HG03175 (cell line): Measurements from ENCODE around the gene BSCL2.
"Not testable (repeated sequence)": the region's sequence is repeated elsewhere in the genome, so short reads cannot be mapped to it uniquely, and the experiment has no call there.

Experiments
- ATAC-seq: cut with Tn5 transposase; IDR thresholded peaks from one replicate; pipeline ENCODE4 v1.9.1; 2021; ENCODE audit warnings: mild to moderate bottlenecking, moderate library complexity; ENCODE audit not compliant: unreplicated experiment

BSCL2 gene

GRCh38 chr11:62707277-62707861 is at the start of gene BSCL2, which contains the start of gene GNG3:
Gene BSCL2, minus strand, starts transcription at chr11:62707424. Its CDS starts 229 bp downstream, at chr11:62707195.
Gene GNG3, plus strand, starts transcription at chr11:62707676. Its CDS starts 620 bp downstream, at chr11:62708296.
- no peak for ATAC-seq

DNA sequence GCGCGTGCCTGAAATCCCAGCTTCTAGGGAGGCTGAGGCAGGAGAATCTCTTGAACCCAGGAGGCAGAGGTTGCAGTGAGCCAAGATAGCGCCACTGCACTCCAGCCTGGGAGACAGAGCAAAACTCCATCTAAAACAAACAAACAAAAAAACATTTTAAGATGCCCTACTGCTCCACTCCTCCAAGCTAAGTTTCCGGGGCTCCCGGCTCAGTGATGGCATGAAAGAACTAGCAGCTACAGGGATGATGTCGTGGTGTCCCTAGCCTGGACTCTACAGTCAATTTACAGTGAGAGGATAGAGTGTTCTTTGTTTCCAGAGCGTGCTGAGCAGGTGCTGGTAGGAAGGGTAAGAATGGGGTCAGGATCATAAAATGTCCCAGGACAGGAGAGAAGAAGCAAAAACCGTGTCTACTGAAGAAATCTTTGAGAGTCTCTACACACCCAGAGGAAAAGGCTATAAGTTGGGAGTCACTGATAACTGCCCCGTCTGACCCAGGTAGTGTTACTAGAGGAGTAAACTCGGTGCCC is 47.9 kb upstream of the BSCL2 start:
- ATAC-seq = no peak

DNA sequence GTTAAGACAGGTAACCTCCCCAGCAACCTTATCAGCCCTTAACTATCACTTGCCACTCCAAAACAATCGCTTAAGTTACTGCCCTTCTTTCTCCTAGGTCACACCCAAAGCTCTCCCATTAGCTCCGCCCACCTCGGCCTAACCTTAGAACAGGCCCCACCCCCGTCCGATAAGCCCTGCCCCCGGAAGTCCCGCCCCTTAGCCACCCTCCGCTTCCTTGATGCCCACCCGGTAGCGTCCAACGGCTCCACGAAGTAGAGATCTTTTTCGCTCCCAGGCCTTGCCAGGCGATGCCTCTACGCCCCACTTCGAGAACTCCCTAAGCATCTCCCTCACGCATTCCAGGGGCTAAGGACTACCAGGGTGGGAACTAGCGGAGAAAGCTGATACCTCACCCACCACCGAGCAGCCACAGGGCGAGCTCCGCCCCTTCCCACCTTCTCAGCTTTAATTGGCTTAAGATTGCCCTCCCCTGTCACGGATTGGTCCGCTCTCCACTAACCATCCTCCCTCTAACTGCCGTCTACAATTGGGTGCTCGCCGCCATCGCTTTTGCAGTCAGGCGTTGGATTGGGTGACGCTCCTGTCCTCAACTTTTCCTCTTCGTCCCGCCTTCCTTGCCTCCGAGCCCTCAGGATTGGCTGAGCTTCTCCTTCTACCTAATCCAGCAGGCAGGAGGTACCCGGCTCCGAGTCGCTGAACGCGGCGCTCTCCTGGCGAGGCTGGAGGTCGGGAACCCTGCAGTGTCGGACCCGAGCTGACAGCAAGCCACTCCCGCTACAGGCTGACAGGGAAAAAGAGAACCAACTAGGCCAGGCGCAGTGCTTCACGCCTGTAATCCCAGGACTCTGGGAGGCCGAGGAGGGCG is 46.7 kb upstream of the BSCL2 start, which contains the start of gene ZBTB3:
ZBTB3 (minus strand) TSS at position 425 of the 868 bp plus-strand sequence. CDS start 496 bp downstream, outside the sequence.
- peak; percentile 94 for ATAC-seq

DNA sequence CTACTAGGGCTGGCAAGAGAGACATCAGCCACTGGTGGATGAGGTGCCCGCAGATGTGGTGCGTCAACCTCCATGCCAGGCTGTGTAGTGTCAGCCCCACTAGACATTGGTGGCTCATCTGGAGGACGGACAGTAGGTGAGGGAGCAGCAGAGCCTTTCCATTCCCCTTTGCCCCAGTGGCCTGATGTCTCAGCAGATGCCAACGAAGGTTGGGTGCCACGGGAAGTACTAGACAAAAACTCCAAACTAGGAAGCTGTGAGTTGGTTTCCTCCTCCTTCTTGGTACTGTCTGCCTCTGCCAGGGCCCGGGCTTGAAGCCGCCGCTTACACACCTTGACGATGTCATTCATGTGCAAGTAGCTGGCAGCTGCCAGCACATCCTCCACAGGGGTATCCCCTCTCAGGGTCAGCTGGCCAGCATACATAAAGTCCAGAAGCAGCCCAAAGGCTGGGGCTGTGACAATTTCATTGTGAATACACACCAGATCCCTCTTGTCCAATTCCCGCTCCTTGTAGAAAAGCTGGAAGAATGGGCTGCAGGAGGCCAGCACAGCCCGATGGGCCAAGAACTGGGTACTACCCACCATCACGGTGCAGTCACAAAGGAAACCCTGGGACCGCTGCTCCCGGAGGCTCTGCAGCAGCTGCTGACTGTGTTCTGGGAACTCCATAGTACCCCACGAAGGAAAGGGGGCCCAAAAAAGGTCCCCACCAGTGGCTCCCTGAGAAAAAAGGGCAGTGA is 45.9 kb upstream of the BSCL2 start:
- ATAC-seq = no peak

DNA sequence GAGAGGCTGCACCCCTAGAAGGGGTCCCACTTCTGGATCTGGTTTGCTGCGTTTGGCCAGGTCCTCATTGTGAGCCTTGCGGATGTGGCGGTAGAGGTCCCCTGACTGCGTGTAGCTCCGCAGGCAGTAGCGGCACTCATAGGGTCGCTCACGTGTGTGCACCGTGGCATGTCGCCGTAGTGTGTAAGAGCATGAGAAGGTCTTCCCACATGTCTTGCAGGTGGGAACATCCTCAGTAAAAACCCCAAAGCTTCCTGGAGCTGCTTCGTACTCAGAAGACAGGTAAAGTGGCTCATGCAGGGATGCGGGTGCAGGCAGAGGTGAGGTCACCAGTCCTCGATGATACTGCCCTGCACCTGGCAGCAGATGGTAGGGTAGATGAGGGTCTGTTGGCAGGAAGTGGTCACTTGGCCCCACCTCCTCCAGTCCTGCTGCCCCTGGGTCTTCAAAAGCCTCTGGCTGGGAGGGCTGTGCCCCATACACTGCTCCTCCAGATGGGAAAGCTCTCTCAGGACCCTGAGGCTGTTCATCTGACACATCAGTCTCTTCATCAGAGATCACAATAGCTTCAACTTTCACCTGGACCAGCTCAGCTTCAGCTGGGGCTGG is 45.1 kb upstream of the BSCL2 start:
- no peak for ATAC-seq

GRCh38 chr11:62749931-62750330 is 42.7 kb upstream of the BSCL2 start:
- ATAC-seq = not testable (repeated sequence)

DNA sequence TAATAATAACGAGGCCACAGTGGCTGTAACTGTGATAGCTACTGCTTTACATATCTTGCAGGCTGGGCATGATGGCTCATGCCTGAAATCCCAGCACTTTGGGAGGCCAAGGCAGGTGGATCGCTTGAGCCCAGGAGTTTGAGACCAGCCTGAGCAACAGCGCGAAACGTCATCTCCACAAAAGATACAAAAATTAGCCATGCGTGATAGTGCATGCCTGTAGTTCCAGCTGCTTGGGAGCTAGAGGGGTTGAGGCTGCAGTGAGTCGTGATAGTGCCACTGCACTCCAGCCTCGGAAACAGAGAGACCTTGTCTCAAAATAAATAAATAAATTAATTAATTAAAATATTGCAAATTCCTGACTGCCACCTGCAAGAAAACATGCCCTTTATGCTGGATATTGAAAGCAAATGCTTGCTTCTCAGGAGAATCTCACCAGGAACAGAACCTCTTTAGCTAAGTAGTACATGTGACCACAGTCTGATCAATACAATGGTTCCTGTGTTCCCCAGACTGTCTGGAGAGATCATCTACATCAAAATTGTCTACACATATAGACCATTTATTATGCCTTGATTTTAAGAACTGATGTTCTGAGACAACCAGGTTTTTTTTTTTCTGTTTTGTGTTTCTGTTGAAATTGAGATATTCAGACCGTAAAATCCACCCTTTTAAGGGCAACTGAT is 40.4 kb upstream of the BSCL2 start:
- ATAC-seq = no peak

DNA sequence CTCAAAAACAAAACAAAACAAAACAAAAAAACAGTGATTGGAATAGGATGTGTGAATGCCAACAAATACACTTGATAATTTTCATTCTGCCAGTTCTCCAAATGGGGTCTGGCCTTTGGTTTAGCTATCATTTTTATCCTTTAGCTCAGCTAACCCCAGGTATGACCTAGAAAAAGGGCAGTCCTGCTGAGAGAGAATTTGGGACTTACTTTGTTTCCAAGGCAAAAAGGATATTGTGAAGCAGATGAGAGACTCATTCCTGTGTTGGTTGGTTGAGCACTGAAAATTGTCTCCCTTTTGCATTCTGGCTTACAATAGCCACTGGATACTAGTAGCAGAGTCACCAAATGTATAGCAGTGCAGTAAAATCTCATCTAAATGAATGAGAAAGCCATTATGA is 30.0 kb upstream of the BSCL2 start:
- ATAC-seq = no peak

DNA sequence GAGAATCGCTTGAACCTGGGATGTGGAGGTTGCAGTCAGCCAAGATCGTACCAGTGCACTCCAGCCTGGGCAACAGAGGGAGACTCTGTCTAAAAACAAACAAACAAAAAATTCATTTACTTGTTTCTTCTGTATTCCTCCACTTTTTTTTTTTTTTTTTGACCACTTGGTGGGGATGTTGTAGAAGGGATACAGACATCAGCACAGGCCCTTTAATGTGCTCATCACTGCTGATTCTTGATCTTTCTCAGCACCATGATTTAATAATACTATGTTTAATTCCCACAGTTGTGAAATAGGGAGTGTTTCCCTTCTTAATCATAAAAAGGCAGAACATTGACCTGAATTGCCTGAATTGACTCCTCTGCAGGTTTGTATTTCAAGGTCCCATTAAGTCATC is 25.6 kb upstream of the BSCL2 start:
- no peak for ATAC-seq

DNA sequence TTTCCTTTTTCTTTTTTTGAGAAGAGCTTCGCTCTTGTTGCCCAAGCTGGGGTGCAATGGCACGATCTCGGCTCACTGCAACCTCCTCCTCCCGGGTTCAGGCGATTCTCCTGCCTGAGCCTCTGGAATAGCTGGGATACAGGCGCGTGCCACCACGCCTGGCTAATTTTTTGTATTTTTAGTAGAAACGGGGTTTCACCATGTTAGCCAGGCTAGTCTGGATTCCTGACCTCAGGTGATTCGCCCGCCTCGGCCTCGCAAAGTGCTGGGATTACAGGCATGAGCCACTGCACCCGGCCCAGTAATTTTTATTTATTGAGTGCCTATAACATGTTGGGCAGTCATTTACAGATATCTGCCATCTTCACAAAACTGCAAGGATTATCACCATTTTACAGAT is 22.9 kb upstream of the BSCL2 start:
- ATAC-seq = not testable (repeated sequence)

- no peak for ATAC-seq
Observed at GRCh38 chr11:62728171-62728988, 21.2 kb upstream of the BSCL2 start, which contains the start of gene TTC9C. Gene TTC9C, plus strand, starts transcription at chr11:62728486. Its CDS starts 363 bp downstream, at chr11:62728849.

DNA sequence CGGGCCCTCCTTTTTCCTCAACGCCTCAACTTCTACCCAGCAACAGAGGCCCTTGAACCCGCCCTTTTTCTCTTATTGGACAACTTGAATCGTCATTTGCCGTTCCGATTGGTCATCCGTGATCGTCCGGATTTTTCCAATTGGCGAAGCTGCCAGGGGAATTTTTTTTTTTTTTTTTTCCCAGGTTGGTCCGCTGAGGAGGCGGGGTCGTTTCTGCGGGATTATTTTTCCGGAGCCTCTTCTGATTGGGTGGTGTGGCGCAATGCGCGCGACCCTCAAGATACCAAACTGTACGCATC is 20.6 kb upstream of the BSCL2 start:
- ATAC-seq = peak; percentile 57

DNA sequence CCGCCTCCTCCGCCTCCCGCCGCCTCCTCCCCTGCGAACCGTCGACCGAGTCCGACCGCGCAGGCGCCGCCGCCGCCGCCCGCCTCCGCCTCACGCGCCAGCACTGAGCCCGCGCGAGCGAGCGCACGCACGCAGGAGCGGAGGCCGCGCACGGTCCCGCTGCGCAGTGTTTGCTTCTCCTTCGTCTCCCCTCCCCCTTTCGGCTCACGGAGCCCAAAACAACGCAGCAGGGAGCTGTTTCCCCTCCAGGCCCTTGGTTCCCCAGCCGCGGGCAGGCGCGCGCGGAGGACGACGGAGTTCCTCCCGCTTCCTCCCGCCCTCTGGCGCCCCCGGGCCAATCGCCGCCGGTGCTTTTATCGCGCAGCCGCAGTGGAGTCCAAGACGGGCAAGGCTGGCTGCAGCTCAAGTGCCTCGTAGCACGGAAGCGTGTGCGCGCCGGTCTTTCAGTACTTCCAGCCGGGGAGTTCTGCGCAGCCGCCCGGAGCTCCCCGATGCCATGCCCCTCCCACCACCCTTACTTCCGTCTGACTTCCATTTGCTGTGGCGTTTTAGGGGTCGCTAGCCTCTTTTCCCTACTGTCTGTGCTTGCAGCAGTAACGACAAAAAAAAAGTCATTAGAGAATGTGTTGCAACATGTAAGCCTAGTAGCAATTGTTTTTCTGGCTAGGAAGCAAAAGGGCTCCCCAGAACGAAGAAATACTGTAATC is 20.1 kb upstream of the BSCL2 start, which contains the start of gene HNRNPUL2:
HNRNPUL2 (minus strand) TSS at position 293 of the 707 bp plus-strand sequence. CDS start 301 bp downstream, outside the sequence.
- peak; percentile 78 for ATAC-seq

GRCh38 chr11:62726915-62727164 is 19.6 kb upstream of the BSCL2 start:
- ATAC-seq = no peak

GRCh38 chr11:62726156-62726914 is 19.1 kb upstream of the BSCL2 start:
- no peak for ATAC-seq

GRCh38 chr11:62725646-62726045 is 18.4 kb upstream of the BSCL2 start:
- no peak for ATAC-seq

DNA sequence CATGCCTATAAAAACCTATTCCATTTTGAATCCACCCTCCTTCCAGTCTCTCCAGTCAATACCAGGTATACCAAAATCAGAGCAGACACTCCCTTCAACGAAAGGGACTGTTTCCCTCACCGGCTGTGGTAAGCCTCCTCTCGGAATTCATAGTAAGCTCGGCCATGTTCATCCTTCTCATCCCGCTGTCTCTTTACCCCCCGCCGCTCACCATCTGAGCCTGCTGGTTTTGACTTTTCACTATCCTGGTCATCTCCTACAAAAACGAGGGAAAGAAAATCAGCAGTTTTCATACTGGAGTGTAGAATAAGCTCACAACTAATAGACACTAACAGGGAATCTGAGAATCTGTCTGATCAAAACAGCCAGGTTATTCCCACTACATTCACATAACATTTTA is 16.9 kb upstream of the BSCL2 start:
- no peak for ATAC-seq

DNA sequence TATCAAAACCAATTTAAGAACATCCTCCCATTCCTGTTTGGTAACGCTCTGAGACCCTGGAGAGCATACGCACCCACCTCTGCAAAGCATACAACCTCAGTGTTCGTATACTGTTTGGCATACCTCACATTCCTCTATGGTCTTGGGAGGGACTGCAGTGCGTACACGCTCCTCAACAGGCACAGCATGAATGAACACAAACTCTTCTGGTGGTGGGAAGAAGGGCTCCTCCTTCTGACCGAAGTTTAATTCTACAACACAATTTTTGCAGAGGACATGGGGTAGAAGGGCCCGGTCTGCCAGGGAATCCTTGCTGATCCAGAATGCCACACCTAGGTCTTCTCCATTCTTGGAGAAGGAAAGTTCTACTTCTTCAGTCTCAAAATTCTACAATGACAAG is 14.8 kb upstream of the BSCL2 start:
- ATAC-seq = no peak
